Panc1 (cell line): ENCODE measurements around the gene SLC4A2. TPM values are rescaled to one million over a fixed set of nuclear protein-coding genes. Genes with fewer than 3 reads are reported as not detected.
A peak's percentile ranks its signal among the peaks of the same experiment; 100 is the strongest.

Experiments
- ATAC-seq: fragments of 200-7000 bp; cut with Tn5 transposase; 2 replicates; pipeline ENCODE4 v1.9.1; 2020; ENCODE audit warnings: mild to moderate bottlenecking, moderate library complexity
- BruUV-seq: library from RNA; stranded (reverse); fragments of 400-500 nt; replicated peaks from 2 replicates; lab custom pipeline; 2021; lab: Mats Ljungman, UMichigan
- CTCF ChIA-PET: fragments of 300-600 bp; sonication (Branson Sonifier 250); formaldehyde crosslinking; loops from one replicate; lab custom pipeline; 2022; ENCODE audit warnings: antibody characterized with exemption; lab: Charles Lee
- POLR2A ChIA-PET: fragments of 300-600 bp; sonication (Branson Sonifier 250); formaldehyde crosslinking; loops from one replicate; lab custom pipeline; 2022; ENCODE audit warnings: antibody characterized with exemption; lab: Charles Lee
- DNase-seq: peaks from one replicate; pipeline ENCODE4 v3.0.0-alpha.2; 2010; ENCODE audit warnings: low read depth, low spot score
- H3K27ac ChIP-seq: 2 replicates; pipeline ENCODE4 v1.5.1; 2011; ENCODE audit warnings: mild to moderate bottlenecking, low read length, inconsistent platforms
- H3K27me3 ChIP-seq: fragments of 200-500 bp; sonication (Bioruptor generic); 2 replicates; pipeline ENCODE4 v1.6.0; 2014; ENCODE audit warnings: low read length, inconsistent platforms; ENCODE audit not compliant: control insufficient read depth, insufficient read depth
- H3K36me3 ChIP-seq: fragments of 200-500 bp; sonication (Bioruptor generic); 2 replicates; pipeline ENCODE4 v1.5.1; 2014; ENCODE audit warnings: inconsistent platforms, mild to moderate bottlenecking, low read length, moderate library complexity; ENCODE audit not compliant: control insufficient read depth, insufficient read depth
- H3K4me1 ChIP-seq: 2 replicates; pipeline ENCODE4 v1.5.1; 2011; ENCODE audit warnings: inconsistent platforms, mild to moderate bottlenecking, low read length, moderate library complexity; ENCODE audit not compliant: control insufficient read depth, insufficient read depth
- H3K4me3 ChIP-seq, 2 experiments: 2 replicates each; pipeline ENCODE4 v1.5.1; 2011 to 2012; ENCODE audit warnings: low read depth in 2 of 2, low read length in 2 of 2, mild to moderate bottlenecking in 2 of 2, inconsistent platforms in 1 of 2, moderate library complexity in 1 of 2
- H3K9me3 ChIP-seq: fragments of 200-500 bp; sonication (Bioruptor generic); 2 replicates; pipeline ENCODE4 v1.5.1; 2014; ENCODE audit warnings: low read depth, mild to moderate bottlenecking, inconsistent platforms, low read length, moderate library complexity; ENCODE audit not compliant: control insufficient read depth, insufficient read depth
- CTCF ChIP-seq: fragments of 450-650 bp; IDR thresholded peaks from 2 replicates; pipeline ENCODE4 v1.5.1; 2017; ENCODE audit warnings: mild to moderate bottlenecking
- POLR2AphosphoS5 ChIP-seq: IDR thresholded peaks from 2 replicates; pipeline ENCODE4 v1.6.1; 2012; ENCODE audit warnings: mild to moderate bottlenecking, low read depth, low read length, moderate library complexity
- REST ChIP-seq, 2 experiments: IDR thresholded peaks; 2 replicates each; pipeline ENCODE4 v1.6.1; 2011 to 2012; ENCODE audit warnings: low read depth in 2 of 2, control low read depth in 1 of 2, low read length in 1 of 2, mild to moderate bottlenecking in 1 of 2, moderate library complexity in 1 of 2; ENCODE audit not compliant: insufficient read depth in 1 of 2
- SIN3A ChIP-seq: IDR thresholded peaks from 2 replicates; pipeline ENCODE4 v1.6.1; 2012; ENCODE audit warnings: low read depth, mild to moderate bottlenecking, low read length, moderate library complexity, borderline replicate concordance; ENCODE audit not compliant: insufficient read depth
- TCF7L2 ChIP-seq: IDR thresholded peaks from 2 replicates; pipeline ENCODE4 v1.6.1; 2011; ENCODE audit warnings: mild to moderate bottlenecking, low read depth, low read length, inconsistent platforms
- in situ Hi-C: cut with HindIII; loops from 2 replicates; pipeline ENCODE4 v1.10.0; 2016; ENCODE audit warnings: low sequenced_read_pairs, low pct_unique_long_range_greater_than_20kb
- intact Hi-C: fragments of 100-400 bp; cut with micrococcal nuclease; formaldehyde crosslinking; loops from one replicate; pipeline ENCODE4 v1.10.0; 2022; ENCODE audit not compliant: unreplicated experiment
- total RNA-seq: library from RNA; stranded (reverse); gene quantifications from one replicate; pipeline ENCODE4 v1.2.1, GENCODE V29; 2021; ENCODE audit not compliant: unreplicated experiment

SLC4A2 gene
- total RNA-seq, 1 experiment from 2014 or later = 580 TPM

- peak overlapping the region; percentile 94 for H3K27ac ChIP-seq
- in situ Hi-C loops = no loop called here
- DNase-seq = no peak
- intact Hi-C loops = no loop called here
- H3K4me1 ChIP-seq = peaks cover 41% of the 10 kb centered on the region
- no peak for ATAC-seq
- H3K27me3 ChIP-seq = no peaks in the 10 kb centered on the region
- TF ChIP-seq SIN3A (peak; percentile 16; the same call in 1 of the 2 replicates), POLR2AphosphoS5 (0 out of 2 replicates have a peak, but pooled peaks have one; percentile 25), TCF7L2 (no peak), CTCF (no peak), REST (IDR thresholded peaks at IDR 0.05; ENCODE audit: insufficient read depth in 1 of 2, low read depth in 2 of 2, low read length in 1 of 2) (no peak)
- ChIA-PET POLR2A (interaction anchor here (0.6 to 0.7 kb wide), 3 partner anchors 15 to 24 kb away, joined by 4 to 8 read pairs (median 6); partner anchors contain the start of gene TMUB1), CTCF (interaction anchor here (0.5 to 0.9 kb wide), 4 partner anchors 12 to 158 kb away, joined by 3 to 5 read pairs (median 4); no protein-coding TSS in a partner anchor)
- H3K36me3 ChIP-seq = peaks cover 13% of the 10 kb centered on the region
- peak overlapping the region; percentile 83 to 94 for H3K4me3 ChIP-seq
- no TSS peak for BruUV-seq
- H3K9me3 ChIP-seq = no peaks in the 10 kb centered on the region
These were observed 2.1 kb downstream of the SLC4A2 start for GRCh38 chr7:151061213-151062110.

- intact Hi-C loops = no loop called here
- POLR2A ChIA-PET = interaction anchor here (0.7 kb wide), 1 partner anchor 62 kb away, joined by 8 read pairs; no protein-coding TSS in a partner anchor
- in situ Hi-C loops = no loop called here
- peak; percentile 43; the same call in 1 of the 2 replicates for ATAC-seq
- peak overlapping the region; percentile 94 for H3K27ac ChIP-seq
- peak overlapping the region; percentile 83 to 94 for H3K4me3 ChIP-seq
- BruUV-seq = no TSS peak
- no peaks in the 10 kb centered on the region for H3K27me3 ChIP-seq
- DNase-seq = no peak
- H3K4me1 ChIP-seq = peaks cover 36% of the 10 kb centered on the region
- peaks cover 13% of the 10 kb centered on the region for H3K36me3 ChIP-seq
- H3K9me3 ChIP-seq = no peaks in the 10 kb centered on the region
- TF ChIP-seq SIN3A = 0 out of 2 replicates have a peak, but pooled peaks have one; percentile 65
- peak; percentile 65 for TF ChIP-seq POLR2AphosphoS5
- no peak for TF ChIP-seq CTCF
- CTCF ChIA-PET = interaction anchor here (0.5 kb wide), 1 partner anchor 12 kb away, joined by 3 read pairs; no protein-coding TSS in a partner anchor
These were observed 2.7 kb downstream of the SLC4A2 start for GRCh38 chr7:151062111-151062398.
